ENCODE data around the gene FGGY.
A peak's percentile ranks its signal among the peaks of the same experiment; 100 is the strongest.

The FGGY gene

GRCh38 chr1:59697150-59697800 is 400.4 kb downstream of the FGGY start:
- Histone ChIP-seq H3K27me3 (ENCODE audit: insufficient read depth, poor library complexity, severe bottlenecking) (no peaks in the 10 kb centered on the region), H3K9me3 (ENCODE audit: severe bottlenecking) (no peaks in the 10 kb centered on the region), H3K27ac (ENCODE audit: poor library complexity, severe bottlenecking) (no peak overlapping the region), H3K36me3 (ENCODE audit: low read depth) (no peaks in the 10 kb centered on the region), H3K4me3 (ENCODE audit: severe bottlenecking) (no peak overlapping the region), H3K4me1 (ENCODE audit: insufficient read depth, poor library complexity, severe bottlenecking) (peaks cover 3% of the 10 kb centered on the region)
- ATAC-seq (ENCODE audit: low read depth) = no peak
- TF ChIP-seq CTCF (IDR thresholded peaks at IDR 0.05; ENCODE audit: poor library complexity, severe bottlenecking) = no peak
- DNase-seq (ENCODE audit: low spot score) = no peak

- H3K27me3 ChIP-seq (ENCODE audit: insufficient read depth, poor library complexity, severe bottlenecking) = no peaks in the 10 kb centered on the region
- TF ChIP-seq CTCF (IDR thresholded peaks at IDR 0.05; ENCODE audit: poor library complexity, severe bottlenecking) = no peak
- H3K36me3 ChIP-seq (ENCODE audit: low read depth) = no peaks in the 10 kb centered on the region
- DNase-seq (ENCODE audit: low spot score) = no peak
- H3K4me1 ChIP-seq (ENCODE audit: insufficient read depth, poor library complexity, severe bottlenecking) = peaks cover 3% of the 10 kb centered on the region
- no peak overlapping the region for H3K4me3 ChIP-seq (ENCODE audit: severe bottlenecking)
- no peak for ATAC-seq (ENCODE audit: low read depth)
- H3K9me3 ChIP-seq (ENCODE audit: severe bottlenecking) = no peaks in the 10 kb centered on the region
- H3K27ac ChIP-seq (ENCODE audit: poor library complexity, severe bottlenecking) = no peak overlapping the region
These were observed 401.5 kb downstream of the FGGY start for GRCh38 chr1:59698386-59698785.

- H3K27me3 ChIP-seq (ENCODE audit: insufficient read depth, poor library complexity, severe bottlenecking) = no peaks in the 10 kb centered on the region
- peak; percentile 96 for TF ChIP-seq CTCF (IDR thresholded peaks at IDR 0.05; ENCODE audit: poor library complexity, severe bottlenecking)
- no peak overlapping the region for H3K4me3 ChIP-seq (ENCODE audit: severe bottlenecking)
- no peaks in the 10 kb centered on the region for H3K36me3 ChIP-seq (ENCODE audit: low read depth)
- no peak overlapping the region for H3K27ac ChIP-seq (ENCODE audit: poor library complexity, severe bottlenecking)
- no peaks in the 10 kb centered on the region for H3K9me3 ChIP-seq (ENCODE audit: severe bottlenecking)
- H3K4me1 ChIP-seq (ENCODE audit: insufficient read depth, poor library complexity, severe bottlenecking) = peaks cover 3% of the 10 kb centered on the region
- DNase-seq (ENCODE audit: low spot score) (no peak), ATAC-seq (ENCODE audit: low read depth) (no peak)
These were observed 402.4 kb downstream of the FGGY start for GRCh38 chr1:59699227-59699847.

GRCh38 chr1:59701376-59701775 is 404.5 kb downstream of the FGGY start:
- ATAC-seq (ENCODE audit: low read depth) (no peak), DNase-seq (ENCODE audit: low spot score) (no peak)
- Histone ChIP-seq H3K27ac (ENCODE audit: poor library complexity, severe bottlenecking) (no peak overlapping the region), H3K36me3 (ENCODE audit: low read depth) (no peaks in the 10 kb centered on the region), H3K4me3 (ENCODE audit: severe bottlenecking) (no peak overlapping the region), H3K4me1 (ENCODE audit: insufficient read depth, poor library complexity, severe bottlenecking) (peaks cover 11% of the 10 kb centered on the region), H3K9me3 (ENCODE audit: severe bottlenecking) (no peaks in the 10 kb centered on the region), H3K27me3 (ENCODE audit: insufficient read depth, poor library complexity, severe bottlenecking) (no peaks in the 10 kb centered on the region)
- no peak for TF ChIP-seq CTCF (IDR thresholded peaks at IDR 0.05; ENCODE audit: poor library complexity, severe bottlenecking)
